ENCODE results near the gene SLC43A3.

SLC43A3 gene

DNA sequence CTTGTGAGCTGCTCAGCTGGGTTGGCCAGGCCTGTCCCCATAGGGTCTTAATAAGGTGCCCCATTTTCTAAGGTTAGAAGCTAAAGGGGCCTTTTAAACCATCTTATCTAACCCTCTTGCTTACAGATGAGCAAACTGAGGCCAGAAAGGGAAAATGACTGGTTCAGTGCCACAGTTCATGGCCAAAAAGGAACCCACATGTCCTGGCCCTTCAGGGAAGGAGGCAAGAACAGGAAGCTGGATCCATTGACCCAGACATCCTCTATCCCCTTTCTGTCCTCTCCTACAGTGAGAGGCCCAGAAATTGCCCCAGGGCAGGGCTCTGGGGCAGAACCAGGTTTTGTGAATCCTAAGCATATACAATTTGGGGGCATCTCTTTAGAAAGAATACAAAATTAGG, 56.0 kb downstream of the SLC43A3 start:
- no peaks in the 10 kb centered on the region; the same call in 1 of the 2 replicates for H3K27me3 ChIP-seq (ENCODE audit: control insufficient read depth, low read length)
- no peaks in the 10 kb centered on the region for H4K20me1 ChIP-seq (ENCODE audit: control insufficient read depth, insufficient read depth, low read depth, low read length)
- no peak overlapping the region for H3K4me3 ChIP-seq (ENCODE audit: low read length)
- no peaks in the 10 kb centered on the region for H3K36me3 ChIP-seq (ENCODE audit: control insufficient read depth, low read length)
- no peaks in the 10 kb centered on the region for H3K9me3 ChIP-seq (ENCODE audit: control insufficient read depth, insufficient read depth, low read length)
- no peaks in the 10 kb centered on the region for H3F3A ChIP-seq (ENCODE audit: control insufficient read depth, insufficient read depth)
- H3K4me2 ChIP-seq (ENCODE audit: low read length): no peak overlapping the region
- H3K27ac ChIP-seq (ENCODE audit: low read depth, low read length): no peak overlapping the region
- no peaks in the 10 kb centered on the region for H3K79me2 ChIP-seq (ENCODE audit: control insufficient read depth, low read length)
- H3K4me1 ChIP-seq (ENCODE audit: control insufficient read depth, low read length): no peaks in the 10 kb centered on the region
- H3K9me2 ChIP-seq (replicated peaks; ENCODE audit: control insufficient read depth, low read length): no peaks in the 10 kb centered on the region
- TF ChIP-seq, protein P1, sequence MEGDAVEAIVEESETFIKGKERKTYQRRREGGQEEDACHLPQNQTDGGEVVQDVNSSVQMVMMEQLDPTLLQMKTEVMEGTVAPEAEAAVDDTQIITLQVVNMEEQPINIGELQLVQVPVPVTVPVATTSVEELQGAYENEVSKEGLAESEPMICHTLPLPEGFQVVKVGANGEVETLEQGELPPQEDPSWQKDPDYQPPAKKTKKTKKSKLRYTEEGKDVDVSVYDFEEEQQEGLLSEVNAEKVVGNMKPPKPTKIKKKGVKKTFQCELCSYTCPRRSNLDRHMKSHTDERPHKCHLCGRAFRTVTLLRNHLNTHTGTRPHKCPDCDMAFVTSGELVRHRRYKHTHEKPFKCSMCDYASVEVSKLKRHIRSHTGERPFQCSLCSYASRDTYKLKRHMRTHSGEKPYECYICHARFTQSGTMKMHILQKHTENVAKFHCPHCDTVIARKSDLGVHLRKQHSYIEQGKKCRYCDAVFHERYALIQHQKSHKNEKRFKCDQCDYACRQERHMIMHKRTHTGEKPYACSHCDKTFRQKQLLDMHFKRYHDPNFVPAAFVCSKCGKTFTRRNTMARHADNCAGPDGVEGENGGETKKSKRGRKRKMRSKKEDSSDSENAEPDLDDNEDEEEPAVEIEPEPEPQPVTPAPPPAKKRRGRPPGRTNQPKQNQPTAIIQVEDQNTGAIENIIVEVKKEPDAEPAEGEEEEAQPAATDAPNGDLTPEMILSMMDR (IDR thresholded peaks at IDR 0.05; ENCODE audit: low read depth, low read length, poor library complexity, severe bottlenecking): no peak
- no peak for TF ChIP-seq EZH2phosphoT487 (IDR thresholded peaks at IDR 0.05; ENCODE audit: borderline replicate concordance, low read length)

DNA sequence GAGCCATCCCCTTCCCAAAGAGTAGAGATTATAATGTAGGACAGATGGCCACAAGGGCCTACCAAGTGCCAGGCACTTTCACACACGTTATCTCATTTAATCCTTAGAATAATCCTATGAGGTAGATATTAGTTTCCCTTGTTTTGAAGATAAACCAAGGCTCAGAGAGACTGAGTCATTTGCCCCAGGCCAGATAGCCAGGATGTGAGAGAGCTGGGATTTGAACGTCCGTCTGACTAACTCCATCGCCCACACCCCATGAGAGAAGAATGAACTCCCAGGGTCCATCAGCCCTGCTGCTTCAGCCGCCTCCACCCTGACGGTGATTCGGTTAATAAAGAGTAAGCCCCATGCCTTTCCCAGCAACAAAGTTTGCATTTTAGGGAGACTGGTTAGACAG, 56.7 kb downstream of the SLC43A3 start:
- Histone ChIP-seq H3K79me2 (ENCODE audit: control insufficient read depth, low read length) (no peaks in the 10 kb centered on the region), H3K27me3 (ENCODE audit: control insufficient read depth, low read length) (peaks cover 2% of the 10 kb centered on the region; the same call in 1 of the 2 replicates), H3F3A (ENCODE audit: control insufficient read depth, insufficient read depth) (no peaks in the 10 kb centered on the region), H3K4me2 (ENCODE audit: low read length) (no peak overlapping the region), H3K9me3 (ENCODE audit: control insufficient read depth, insufficient read depth, low read length) (no peaks in the 10 kb centered on the region), H3K4me1 (ENCODE audit: control insufficient read depth, low read length) (no peaks in the 10 kb centered on the region), H3K9me2 (replicated peaks; ENCODE audit: control insufficient read depth, low read length) (no peaks in the 10 kb centered on the region), H3K4me3 (ENCODE audit: low read length) (no peak overlapping the region), H4K20me1 (ENCODE audit: control insufficient read depth, insufficient read depth, low read depth, low read length) (no peaks in the 10 kb centered on the region), H3K27ac (ENCODE audit: low read depth, low read length) (no peak overlapping the region), H3K36me3 (ENCODE audit: control insufficient read depth, low read length) (no peaks in the 10 kb centered on the region)
- TF ChIP-seq EZH2phosphoT487 (IDR thresholded peaks at IDR 0.05; ENCODE audit: borderline replicate concordance, low read length): no peak
- TF ChIP-seq, protein P1 (IDR thresholded peaks at IDR 0.05; ENCODE audit: low read depth, low read length, poor library complexity, severe bottlenecking): no peak

DNA sequence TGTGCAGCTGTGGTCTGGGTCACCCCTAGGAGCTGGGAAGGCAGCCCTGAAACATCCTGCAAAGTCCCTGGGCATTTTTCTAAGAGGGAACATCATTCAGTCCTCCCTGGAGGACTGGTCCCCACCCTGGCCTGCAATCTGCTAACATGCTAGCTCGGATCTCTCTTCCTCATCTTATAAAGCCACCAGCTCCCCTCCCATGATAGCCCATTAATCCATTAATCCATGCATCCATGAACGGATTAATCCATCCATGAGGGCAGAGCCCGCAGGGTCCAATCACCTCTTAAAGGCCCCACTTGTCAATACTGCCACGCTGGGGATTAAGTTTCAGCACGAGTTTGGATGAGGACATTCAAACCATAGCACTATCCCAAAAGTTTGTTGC, 58.1 kb downstream of the SLC43A3 start:
- no peaks in the 10 kb centered on the region for H3F3A ChIP-seq (ENCODE audit: control insufficient read depth, insufficient read depth)
- no peak overlapping the region for H3K27ac ChIP-seq (ENCODE audit: low read depth, low read length)

More for the DNA sequence above, 58.1 kb downstream of the SLC43A3 start:
- Histone ChIP-seq H3K27me3 (ENCODE audit: control insufficient read depth, low read length) (peaks cover 4% of the 10 kb centered on the region; the same call in 1 of the 2 replicates), H3K9me2 (replicated peaks; ENCODE audit: control insufficient read depth, low read length) (no peaks in the 10 kb centered on the region), H4K20me1 (ENCODE audit: control insufficient read depth, insufficient read depth, low read depth, low read length) (no peaks in the 10 kb centered on the region), H3K36me3 (ENCODE audit: control insufficient read depth, low read length) (no peaks in the 10 kb centered on the region), H3K4me1 (ENCODE audit: control insufficient read depth, low read length) (no peaks in the 10 kb centered on the region), H3K9me3 (ENCODE audit: control insufficient read depth, insufficient read depth, low read length) (no peaks in the 10 kb centered on the region), H3K4me2 (ENCODE audit: low read length) (no peak overlapping the region), H3K79me2 (ENCODE audit: control insufficient read depth, low read length) (no peaks in the 10 kb centered on the region), H3K4me3 (ENCODE audit: low read length) (no peak overlapping the region)
- TF ChIP-seq EZH2phosphoT487 (IDR thresholded peaks at IDR 0.05; ENCODE audit: borderline replicate concordance, low read length): no peak
- TF ChIP-seq, protein P1 (IDR thresholded peaks at IDR 0.05; ENCODE audit: low read depth, low read length, poor library complexity, severe bottlenecking): no peak

All from DOHH2 (cell line).